ENCODE data around the gene SFMBT1.

DNA sequence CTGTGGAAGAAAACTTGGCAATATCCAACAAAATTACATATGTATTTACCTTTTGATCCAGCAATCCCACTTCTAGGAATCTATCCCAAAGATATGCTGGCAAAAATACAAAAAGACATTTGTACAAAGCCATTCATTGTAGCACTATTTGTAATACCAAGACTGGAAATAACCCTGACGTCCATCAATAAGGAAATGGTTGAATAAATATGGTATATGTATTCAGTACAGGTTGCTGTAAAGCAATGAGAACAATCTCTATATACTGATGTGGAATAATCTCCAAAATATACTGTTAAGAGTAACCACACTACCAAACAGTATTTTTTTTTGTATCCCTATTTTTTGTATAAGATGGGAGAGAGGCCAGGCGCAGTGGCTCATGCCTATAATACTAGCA is 83.7 kb downstream of the SFMBT1 start:
- TF ChIP-seq POLR2AphosphoS5 (IDR thresholded peaks at IDR 0.05; ENCODE audit: borderline replicate concordance, low read depth, low read length): no peak
- TF ChIP-seq FOXP2 (optimal IDR thresholded peaks at IDR 0.05; ENCODE audit: control extremely low read depth, extremely low read length, insufficient read depth): no peak
- TF ChIP-seq EZH2 (IDR thresholded peaks at IDR 0.05): no peak
